ENCODE results near the gene GDNF.
"Not testable (repeated sequence)": the region's sequence is repeated elsewhere in the genome, so short reads cannot be mapped to it uniquely, and the experiment has no call there.

The GDNF gene

GRCh38 chr5:37839407-37840052, at the start of gene GDNF:
GDNF (minus strand) TSS chr5:37840041; CDS start chr5:37834796, 5,245 bp downstream.
- no peak for DNase-seq

DNA sequence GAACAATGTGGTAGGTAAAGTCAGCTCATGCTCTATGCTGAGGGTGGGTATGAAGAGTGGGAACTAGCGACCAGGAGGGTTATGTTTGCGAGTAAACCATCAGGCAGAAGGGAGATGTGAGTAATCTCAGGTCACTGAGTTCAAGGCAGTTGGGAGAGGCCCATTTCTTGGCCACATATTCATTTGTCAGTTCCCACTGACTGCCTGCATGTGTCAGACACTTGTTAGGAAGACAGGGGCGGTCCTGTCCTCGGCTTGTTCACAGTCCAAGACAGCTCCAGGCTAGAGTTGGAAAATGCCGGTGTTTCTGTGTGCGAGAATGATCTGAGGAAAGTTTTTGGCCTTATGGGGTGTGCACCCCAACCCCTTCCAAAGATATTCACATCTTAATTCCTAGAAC, 48.6 kb upstream of the GDNF start:
- DNase-seq, result no peak

- DNase-seq, result no peak
These were observed 46.5 kb upstream of the GDNF start for GRCh38 chr5:37886242-37886905.

DNA sequence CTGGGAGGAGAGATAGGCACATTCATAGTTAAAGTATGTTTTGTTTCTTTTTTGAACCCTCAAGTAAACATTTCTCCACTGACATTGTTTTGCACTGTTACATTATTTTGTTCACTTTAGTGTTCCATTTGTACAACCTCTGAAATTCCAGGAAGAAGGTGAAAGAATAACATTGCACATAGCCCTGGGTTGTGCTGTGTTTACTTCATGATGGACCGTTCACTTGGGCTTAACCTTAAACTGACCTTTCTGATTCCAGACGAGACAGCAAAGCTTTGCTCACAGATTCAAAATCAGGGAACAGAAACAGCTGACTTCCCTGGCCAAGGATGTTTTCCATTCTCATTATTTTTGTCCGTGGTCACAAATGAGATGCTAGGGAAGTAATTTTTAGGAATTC, 42.8 kb upstream of the GDNF start:
- DNase-seq, result no peak

DNA sequence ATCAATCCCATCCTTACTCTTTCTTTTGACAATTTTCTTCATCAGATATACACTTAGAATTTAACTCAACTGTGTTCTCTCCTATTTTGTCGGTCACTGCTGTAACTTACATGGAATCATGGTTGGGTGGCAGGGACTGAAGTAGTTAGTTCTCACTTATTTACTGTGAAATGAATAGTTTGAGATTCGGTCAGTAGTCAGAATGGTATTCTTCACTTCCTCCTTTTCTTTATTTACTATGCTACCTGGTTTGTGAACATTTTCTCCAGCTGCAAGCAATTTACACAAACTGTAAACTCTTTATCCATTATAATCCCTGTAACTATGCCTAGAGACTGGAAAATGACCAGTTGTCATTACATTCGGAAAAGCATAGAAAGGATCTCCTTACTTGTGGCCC, 41.5 kb upstream of the GDNF start:
- no peak for DNase-seq

GRCh38 chr5:37876943-37877342, 37.1 kb upstream of the GDNF start:
- DNase-seq, result no peak

GRCh38 chr5:37876245-37876644, 36.4 kb upstream of the GDNF start:
- no peak for DNase-seq

GRCh38 chr5:37875051-37875787, 35.4 kb upstream of the GDNF start:
- no peak for DNase-seq

DNA sequence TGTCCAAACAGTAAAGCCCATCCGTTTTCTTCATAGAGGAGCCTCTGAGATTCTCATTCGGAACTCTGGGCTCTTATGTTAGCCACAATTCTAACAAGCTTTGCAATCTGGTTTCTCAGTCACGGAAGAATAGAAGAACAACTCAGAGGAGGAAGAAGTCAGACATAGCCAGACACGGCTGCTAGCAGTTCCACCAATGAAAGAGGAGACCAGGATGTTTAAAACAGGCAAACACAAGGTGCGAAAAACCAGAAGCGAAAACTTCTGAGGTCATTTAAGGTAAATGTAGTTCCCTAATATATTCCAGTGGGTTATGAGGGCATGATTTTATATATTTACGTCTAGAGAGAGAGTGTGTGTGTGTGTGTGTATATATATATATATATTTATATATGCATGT, 34.1 kb upstream of the GDNF start:
- no peak for DNase-seq

DNA sequence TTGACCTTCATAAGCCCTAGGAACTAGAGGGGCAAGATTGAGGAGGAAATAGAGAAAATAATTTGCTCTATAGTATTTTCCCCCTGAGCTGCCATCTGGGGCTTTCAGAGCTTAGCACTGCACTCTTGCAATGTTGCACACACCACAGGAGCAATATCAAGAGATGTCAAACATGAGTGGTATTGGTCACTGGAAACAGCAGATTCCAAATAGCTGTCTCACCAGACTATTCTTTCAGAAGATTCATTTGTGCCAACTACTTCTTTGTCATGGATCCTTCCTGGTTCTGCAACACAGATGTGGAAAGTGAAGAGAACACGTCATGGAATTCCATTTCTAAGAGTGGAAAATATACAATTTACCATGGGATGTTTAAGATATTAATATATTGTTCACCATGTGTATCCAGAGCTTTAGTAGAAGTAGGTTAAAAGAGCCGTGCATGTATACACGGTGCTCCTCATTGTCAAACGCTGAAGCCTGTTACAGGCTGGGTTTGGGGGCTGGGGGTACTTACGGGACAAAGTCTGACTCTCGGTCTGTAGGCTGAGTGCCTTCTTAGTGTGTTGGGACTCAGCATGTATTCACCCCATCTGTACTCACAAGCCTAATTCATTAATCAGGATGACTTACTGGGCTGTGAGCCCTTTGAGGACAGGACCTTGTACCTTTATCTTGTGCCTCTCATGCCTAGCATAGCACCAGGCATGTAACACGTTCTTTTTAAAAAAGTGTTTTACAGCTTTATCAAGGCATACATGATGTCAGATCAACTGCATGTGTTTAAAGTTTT, 31.4 kb upstream of the GDNF start:
- DNase-seq, result no peak

GRCh38 chr5:37869216-37869615, 29.4 kb upstream of the GDNF start:
- DNase-seq, result no peak

DNA sequence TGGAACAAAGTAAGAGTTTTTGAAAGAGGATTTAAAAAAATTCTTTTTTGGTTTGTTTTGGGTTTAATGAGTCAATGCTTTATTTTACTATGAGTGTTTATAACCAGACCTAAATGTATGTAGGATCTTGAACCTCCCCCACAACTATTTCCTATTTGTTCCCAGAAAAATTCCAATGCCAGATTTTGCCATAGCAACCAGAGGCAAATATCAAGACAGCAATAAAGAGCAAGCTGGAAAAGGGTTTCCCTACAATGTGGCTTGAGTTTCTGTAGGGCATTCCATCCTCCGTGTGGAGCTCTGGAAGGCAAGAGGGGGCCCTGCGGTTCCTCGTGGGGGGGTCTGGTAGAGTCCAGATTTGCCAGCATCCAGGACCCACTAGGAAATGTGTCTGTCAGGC, 27.8 kb upstream of the GDNF start:
- no peak for DNase-seq

GRCh38 chr5:37862907-37863306, 23.1 kb upstream of the GDNF start:
- not testable (repeated sequence) for DNase-seq

GRCh38 chr5:37860206-37860605, 20.4 kb upstream of the GDNF start:
- DNase-seq, result no peak

DNA sequence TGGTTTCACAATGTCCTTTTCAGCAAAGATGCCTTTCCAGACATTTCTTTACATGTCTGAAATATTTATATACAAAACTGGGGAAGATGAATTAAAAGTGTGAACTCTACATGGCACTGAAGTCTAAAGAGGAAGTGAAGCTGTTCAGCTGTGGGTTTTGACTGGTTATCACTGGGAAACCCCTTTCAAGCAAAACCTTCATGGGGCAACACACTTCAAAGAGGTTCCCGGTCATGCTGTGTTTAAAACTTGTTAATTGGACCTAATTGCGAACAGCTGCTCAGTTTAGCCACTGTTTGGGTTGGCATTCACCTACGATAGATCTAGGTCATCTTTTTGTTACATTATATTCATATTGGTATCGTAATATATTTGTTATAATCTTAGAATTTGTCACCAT, 20.0 kb upstream of the GDNF start:
- DNase-seq, result no peak

DNA sequence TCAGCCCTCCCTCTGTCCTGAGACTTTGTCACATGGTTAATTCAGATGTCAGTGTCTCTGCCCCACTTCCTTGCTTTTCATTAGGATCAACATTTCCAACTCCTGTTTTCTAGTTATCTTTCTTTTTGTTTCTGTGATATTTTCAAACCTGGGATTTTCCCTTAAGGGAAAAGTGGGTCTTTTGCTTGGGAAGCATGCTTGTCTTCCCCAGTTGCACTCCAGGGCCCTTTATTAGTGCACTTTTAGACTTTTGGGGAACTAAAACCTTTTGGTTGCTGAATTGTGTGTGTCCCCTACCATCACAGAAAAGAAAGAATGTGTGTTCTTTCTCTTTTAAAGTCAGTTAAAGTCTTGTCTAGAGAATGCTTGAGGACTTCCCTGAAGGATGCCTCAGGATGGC, 18.4 kb upstream of the GDNF start:
- DNase-seq, result no peak

- no peak for DNase-seq
These were observed 17.9 kb upstream of the GDNF start for GRCh38 chr5:37857696-37858095.

DNA sequence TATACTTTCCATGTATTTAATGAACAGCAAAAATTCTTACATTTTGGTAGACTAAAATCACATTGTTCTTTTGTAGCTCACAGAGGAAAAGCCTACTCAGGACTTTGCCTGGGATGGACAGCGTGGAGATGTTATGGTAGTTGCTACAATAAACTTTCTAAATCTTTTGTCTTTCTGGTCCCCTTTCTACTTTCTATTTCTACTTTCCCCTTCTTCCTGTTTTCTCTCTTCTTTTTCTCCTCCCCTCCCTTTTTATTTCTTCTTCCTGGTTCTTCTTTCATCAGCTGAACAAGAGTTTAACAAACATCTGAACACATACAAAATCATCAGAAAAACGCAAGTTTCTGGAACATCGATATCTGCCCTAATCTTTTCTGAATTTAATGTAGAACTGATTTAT, 15.6 kb upstream of the GDNF start:
- DNase-seq, result no peak

DNA sequence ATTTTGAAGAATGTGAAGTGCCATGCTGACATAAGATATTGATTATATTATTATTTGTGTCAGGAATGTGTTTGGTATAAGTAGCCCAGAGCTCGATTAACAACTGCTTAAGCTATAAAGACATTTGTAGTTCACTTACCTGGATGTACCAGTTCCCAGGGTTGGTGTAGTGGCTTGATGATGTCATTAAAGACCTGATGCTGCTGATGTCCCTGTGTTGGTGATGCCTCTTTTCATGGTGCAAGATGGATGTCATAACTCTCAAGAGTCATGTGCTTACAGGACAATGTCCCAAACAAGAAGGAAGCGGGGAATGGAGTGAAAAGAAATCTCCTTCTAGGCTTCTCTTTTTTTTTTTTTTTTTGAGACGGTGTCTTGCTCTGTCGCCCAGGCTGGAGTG, 11.5 kb upstream of the GDNF start:
- no peak for DNase-seq

DNA sequence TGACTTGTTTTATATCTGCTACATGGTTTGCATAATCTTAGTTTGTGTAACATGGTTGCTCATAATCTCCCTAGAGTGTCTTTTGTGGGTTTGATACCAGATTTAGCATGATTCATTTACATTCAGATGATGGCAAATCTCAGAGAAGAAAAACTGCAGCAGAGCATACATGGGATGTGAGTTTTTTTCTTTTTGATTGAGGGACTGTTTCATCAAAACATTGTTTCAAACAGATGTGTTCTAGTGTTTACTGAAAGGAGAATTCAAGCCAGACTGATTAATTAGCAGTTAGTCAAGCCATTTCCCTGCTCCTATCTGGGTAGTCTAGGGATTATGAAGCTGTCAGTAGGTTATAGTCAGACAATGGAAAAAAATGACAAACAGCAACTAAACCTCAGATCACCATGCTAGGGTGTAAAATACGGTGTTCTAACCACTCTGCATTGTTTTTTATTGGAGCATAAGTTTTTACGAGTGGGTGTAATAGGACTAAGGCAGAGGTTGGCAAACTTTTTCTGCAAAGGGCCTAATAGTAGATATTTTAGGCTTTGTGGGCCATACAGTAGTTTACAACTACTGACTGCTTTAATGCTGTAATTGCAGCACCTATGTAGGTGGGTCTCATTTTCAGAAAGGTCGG, 10.5 kb upstream of the GDNF start:
- DNase-seq, result no peak

DNA sequence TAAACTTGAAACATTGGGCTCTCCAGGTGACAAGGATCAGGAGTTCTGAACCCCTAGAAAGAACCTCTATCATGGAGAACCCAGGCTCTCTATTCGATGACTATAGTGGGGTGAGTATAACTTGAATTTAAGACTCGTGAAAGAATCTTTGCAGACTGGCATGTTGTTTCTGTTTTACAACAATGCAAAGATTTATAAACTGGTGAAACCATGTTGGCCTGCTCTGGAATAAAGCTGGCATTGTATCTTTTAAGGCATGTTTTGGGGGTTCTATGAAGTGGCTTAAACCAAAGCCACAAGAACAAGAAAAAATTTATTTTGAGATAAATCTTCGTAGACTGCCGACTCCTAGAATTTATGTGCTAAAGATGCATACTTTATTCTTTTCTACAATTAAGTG, 9.8 kb upstream of the GDNF start:
- DNase-seq, result no peak

GRCh38 chr5:37847978-37848425, 8.2 kb upstream of the GDNF start:
- DNase-seq, result no peak

DNA sequence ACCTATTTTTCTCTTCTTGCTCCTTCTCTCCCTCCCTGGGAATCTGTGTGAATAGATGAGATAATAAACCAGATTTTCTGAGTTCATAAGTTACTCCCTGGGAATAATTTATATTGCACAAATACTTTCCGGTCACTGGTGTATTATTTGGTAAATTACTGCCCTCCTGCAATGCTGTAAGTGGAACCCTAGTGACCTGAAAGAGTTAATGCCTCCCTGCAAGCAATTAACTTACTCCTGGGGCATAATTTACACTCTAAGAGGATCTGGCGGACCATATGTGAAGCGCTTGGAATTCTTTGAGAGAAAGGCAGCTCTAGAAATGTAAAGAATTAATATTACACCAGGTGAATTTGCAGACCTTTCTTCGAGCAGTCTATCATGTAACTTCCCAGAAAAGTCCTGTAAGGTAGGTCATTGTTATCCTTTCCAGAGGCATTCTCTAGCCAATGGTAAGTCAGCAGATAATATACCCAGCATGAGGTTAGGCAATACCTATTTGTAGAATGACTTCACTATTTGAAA, 7.0 kb upstream of the GDNF start:
- no peak for DNase-seq
